Fibroblast of lung (primary cell): ENCODE results near the gene DEFB114.

Experiments used
- EZH2 ChIP-seq: IDR thresholded peaks from 2 replicates; pipeline ENCODE4 v1.5.1; 2012; ENCODE audit warnings: low read length, control low read depth, mild to moderate bottlenecking; ENCODE audit errors: missing control alignments
- TF ChIP-seq, protein P1 (sequence below), 2 donors: IDR thresholded peaks in 1 of 2; conservative IDR thresholded peaks in 1 of 2; 1 replicate in 1 of 2; 2 replicates in 1 of 2; pipeline ENCODE4 v1.5.1; 2011 to 2012; ENCODE audit warnings: low read length in 2 of 2, control low read depth in 1 of 2, inconsistent platforms in 1 of 2, low read depth in 1 of 2, mild to moderate bottlenecking in 1 of 2

DNA sequence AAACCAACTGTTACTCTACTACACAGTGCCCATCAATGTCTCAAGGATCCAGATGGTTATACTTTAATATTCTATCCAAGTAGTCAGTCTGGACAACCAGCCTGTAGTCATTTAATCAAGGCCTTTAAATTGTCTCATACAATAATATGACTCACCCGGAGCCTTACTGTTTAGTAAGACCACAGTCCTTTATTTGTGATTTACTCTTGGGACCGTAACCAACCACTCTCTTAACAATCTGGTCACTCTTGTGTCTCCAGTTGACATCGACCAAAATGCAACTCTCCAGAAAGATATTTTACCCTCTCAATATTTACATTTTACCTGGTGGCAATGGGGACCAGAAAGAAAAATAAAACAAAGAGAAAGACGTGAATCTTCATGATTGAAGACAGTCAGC is 14.9 kb downstream of the DEFB114 start:
- TF ChIP-seq, protein P1, sequence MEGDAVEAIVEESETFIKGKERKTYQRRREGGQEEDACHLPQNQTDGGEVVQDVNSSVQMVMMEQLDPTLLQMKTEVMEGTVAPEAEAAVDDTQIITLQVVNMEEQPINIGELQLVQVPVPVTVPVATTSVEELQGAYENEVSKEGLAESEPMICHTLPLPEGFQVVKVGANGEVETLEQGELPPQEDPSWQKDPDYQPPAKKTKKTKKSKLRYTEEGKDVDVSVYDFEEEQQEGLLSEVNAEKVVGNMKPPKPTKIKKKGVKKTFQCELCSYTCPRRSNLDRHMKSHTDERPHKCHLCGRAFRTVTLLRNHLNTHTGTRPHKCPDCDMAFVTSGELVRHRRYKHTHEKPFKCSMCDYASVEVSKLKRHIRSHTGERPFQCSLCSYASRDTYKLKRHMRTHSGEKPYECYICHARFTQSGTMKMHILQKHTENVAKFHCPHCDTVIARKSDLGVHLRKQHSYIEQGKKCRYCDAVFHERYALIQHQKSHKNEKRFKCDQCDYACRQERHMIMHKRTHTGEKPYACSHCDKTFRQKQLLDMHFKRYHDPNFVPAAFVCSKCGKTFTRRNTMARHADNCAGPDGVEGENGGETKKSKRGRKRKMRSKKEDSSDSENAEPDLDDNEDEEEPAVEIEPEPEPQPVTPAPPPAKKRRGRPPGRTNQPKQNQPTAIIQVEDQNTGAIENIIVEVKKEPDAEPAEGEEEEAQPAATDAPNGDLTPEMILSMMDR (conservative IDR thresholded peaks at IDR 0.05 in 1 of 2, IDR thresholded peaks at IDR 0.05 in 1 of 2; ENCODE audit: low read depth in 1 of 2, low read length in 2 of 2) = no peak
- no peak for TF ChIP-seq EZH2
